IMR-90 (cell line): ENCODE results near the gene SLC9A7. TPM values are rescaled to one million over a fixed set of nuclear protein-coding genes. Genes with fewer than 3 reads are reported as not detected.

Experiments
- ATAC-seq: fragments of 200-7000 bp; cut with Tn5 transposase; 2 replicates; pipeline ENCODE4 v1.9.1; 2020; ENCODE audit warnings: low read depth, mild to moderate bottlenecking, moderate library complexity
- BruUV-seq: library from RNA; stranded (reverse); fragments of 400-500 nt; replicated peaks from 2 replicates; lab custom pipeline; 2021; lab: Mats Ljungman, UMichigan
- CTCF ChIA-PET: fragments of 300-600 bp; formaldehyde crosslinking; extraction: SDS; loops from one replicate; lab custom pipeline; 2021; ENCODE audit warnings: antibody characterized with exemption; lab: Yijun Ruan, JAX
- POLR2A ChIA-PET: fragments of 300-600 bp; sonication (Branson Sonifier 250); formaldehyde crosslinking; loops from one replicate; lab custom pipeline; 2022; ENCODE audit warnings: antibody characterized with exemption; ENCODE audit not compliant: unreplicated experiment; lab: Charles Lee
- DNase-seq: peaks from one replicate; pipeline ENCODE4 v3.0.0; 2013
- H2AFZ ChIP-seq: replicated peaks from 2 replicates; pipeline ENCODE3; 2013; ENCODE audit warnings: low read length, mild to moderate bottlenecking; ENCODE audit not compliant: poor library complexity
- H2AK5ac ChIP-seq: 2 replicates; pipeline ENCODE4 v1.6.1; 2013; ENCODE audit warnings: low read depth, low read length, inconsistent platforms
- H2AK9ac ChIP-seq: replicated peaks from 2 replicates; pipeline ENCODE3; 2013; ENCODE audit warnings: mild to moderate bottlenecking, low read depth, low read length, moderate library complexity; ENCODE audit not compliant: poor library complexity
- H2BK120ac ChIP-seq: 2 replicates; pipeline ENCODE4 v1.6.1; 2013; ENCODE audit warnings: low read depth, low read length, inconsistent platforms
- H2BK15ac ChIP-seq: 3 replicates; pipeline ENCODE4 v1.6.1; 2013; ENCODE audit warnings: low read depth, low read length, inconsistent platforms
- H2BK20ac ChIP-seq: 2 replicates; pipeline ENCODE4 v1.6.1; 2013; ENCODE audit warnings: low read depth, mild to moderate bottlenecking, inconsistent platforms, low read length, moderate library complexity
- H2BK5ac ChIP-seq: 2 replicates; pipeline ENCODE4 v1.6.1; 2013; ENCODE audit warnings: mild to moderate bottlenecking, low read depth, low read length, inconsistent platforms; ENCODE audit not compliant: poor library complexity, severe bottlenecking
- H3K14ac ChIP-seq: replicated peaks from 2 replicates; pipeline ENCODE4 v1.6.1; 2013; ENCODE audit warnings: low read depth, low read length, inconsistent platforms
- H3K18ac ChIP-seq: 2 replicates; pipeline ENCODE4 v1.6.1; 2013; ENCODE audit warnings: low read depth, low read length, control low read depth
- H3K23ac ChIP-seq: 2 replicates; pipeline ENCODE4 v1.6.1; 2013; ENCODE audit warnings: low read depth, low read length, inconsistent platforms
- H3K27ac ChIP-seq: 2 replicates; pipeline ENCODE4 v1.5.1; 2013; ENCODE audit warnings: mild to moderate bottlenecking, control low read depth, low read length; ENCODE audit not compliant: insufficient read depth
- H3K27me3 ChIP-seq: 2 replicates; pipeline ENCODE4 v1.6.1; 2013; ENCODE audit warnings: low read length; ENCODE audit not compliant: control insufficient read depth, insufficient read depth
- H3K36me3 ChIP-seq: 2 replicates; pipeline ENCODE4 v1.6.1; 2013; ENCODE audit warnings: low read length, mixed read lengths; ENCODE audit not compliant: control insufficient read depth, insufficient read depth
- H3K4ac ChIP-seq: 2 replicates; pipeline ENCODE4 v1.6.1; 2013; ENCODE audit warnings: low read depth, low read length, inconsistent platforms
- H3K4me1 ChIP-seq: 2 replicates; pipeline ENCODE4 v1.6.1; 2013; ENCODE audit warnings: low read length, mixed read lengths; ENCODE audit not compliant: control insufficient read depth, insufficient read depth
- H3K4me2 ChIP-seq: 2 replicates; pipeline ENCODE4 v1.6.1; 2013; ENCODE audit warnings: low read depth, mild to moderate bottlenecking, control low read depth, low read length, moderate library complexity
- H3K4me3 ChIP-seq: 2 replicates; pipeline ENCODE4 v1.5.1; 2013; ENCODE audit warnings: low read depth, mild to moderate bottlenecking, control low read depth, low read length, moderate library complexity; ENCODE audit not compliant: insufficient read depth
- H3K56ac ChIP-seq: 2 replicates; pipeline ENCODE4 v1.6.1; 2013; ENCODE audit warnings: low read length, inconsistent platforms; ENCODE audit not compliant: insufficient read depth; ENCODE audit errors: extremely low read depth
- H3K79me1 ChIP-seq, 2 experiments: 2 replicates each; pipeline ENCODE4 v1.6.1; 2013; ENCODE audit warnings: low read length in 2 of 2, inconsistent platforms in 1 of 2, low read depth in 1 of 2
- H3K9ac ChIP-seq: 2 replicates; pipeline ENCODE4 v1.6.1; 2013; ENCODE audit warnings: low read depth, low read length, control low read depth
- H3K9me1 ChIP-seq: 2 replicates; pipeline ENCODE4 v1.6.1; 2013; ENCODE audit warnings: low read length, inconsistent platforms; ENCODE audit not compliant: insufficient read depth
- H3K9me3 ChIP-seq: 2 replicates; pipeline ENCODE4 v1.6.1; 2013; ENCODE audit warnings: low read length; ENCODE audit not compliant: control insufficient read depth, insufficient read depth
- H4K20me1 ChIP-seq: 2 replicates; pipeline ENCODE4 v1.6.1; 2013; ENCODE audit warnings: low read length, inconsistent platforms; ENCODE audit not compliant: insufficient read depth
- H4K5ac ChIP-seq: 2 replicates; pipeline ENCODE4 v1.6.1; 2013; ENCODE audit warnings: mild to moderate bottlenecking, low read depth, low read length, control low read depth
- H4K8ac ChIP-seq, 2 experiments: 2 replicates each; pipeline ENCODE4 v1.6.1; 2013; ENCODE audit warnings: low read depth in 2 of 2, low read length in 2 of 2, control low read depth in 1 of 2, inconsistent platforms in 1 of 2
- H4K91ac ChIP-seq: 2 replicates; pipeline ENCODE4 v1.6.1; 2013; ENCODE audit warnings: low read depth, low read length, inconsistent platforms; ENCODE audit not compliant: insufficient read depth
- BHLHE40 ChIP-seq: fragments of 150-350 bp; IDR thresholded peaks from 2 replicates; pipeline ENCODE4 v1.6.1; 2016; ENCODE audit warnings: mild to moderate bottlenecking, low read depth, low read length
- ELK1 ChIP-seq: fragments of 150-350 bp; IDR thresholded peaks from 2 replicates; pipeline ENCODE4 v1.6.1; 2016; ENCODE audit warnings: low read depth, mild to moderate bottlenecking, low read length, moderate library complexity, borderline replicate concordance
- SMC3 ChIP-seq: fragments of 150-350 bp; IDR thresholded peaks from 2 replicates; pipeline ENCODE4 v1.6.1; 2016; ENCODE audit warnings: low read depth, mild to moderate bottlenecking, antibody characterized with exemption, low read length, moderate library complexity
- USF2 ChIP-seq: fragments of 150-350 bp; IDR thresholded peaks from 2 replicates; pipeline ENCODE4 v1.6.1; 2017; ENCODE audit warnings: mild to moderate bottlenecking, antibody characterized with exemption, low read length, low read depth
- WGBS, 2 experiments: methylation state at CpG; one replicate each; pipeline versions ENCODE4 v1.1.5 to v1.1.7; 2013; ENCODE audit warnings: missing lambda C conversion rate in 2 of 2; ENCODE audit not compliant: insufficient read length in 1 of 2; ENCODE audit errors: extremely low coverage in 2 of 2; 5-methylcytosine and 5-hydroxymethylcytosine counted together
- dilution Hi-C: fragments of 300-500 bp; cut with HindIII; formaldehyde crosslinking; loops from one replicate; pipeline ENCODE4 v1.14.3; 2018; ENCODE audit warnings: low sequenced_read_pairs; ENCODE audit not compliant: unreplicated experiment
- in situ Hi-C: fragments of 300-500 bp; cut with MboI; formaldehyde crosslinking; loops from 3 replicates; pipeline ENCODE4 v1.14.3; 2019; ENCODE audit warnings: low sequenced_read_pairs, inconsistent platforms, mixed read lengths
- intact Hi-C: fragments of 100-400 bp; cut with micrococcal nuclease; formaldehyde crosslinking; loops from 2 replicates; pipeline ENCODE4 v1.10.0; 2022
- polyA plus RNA-seq, 3 experiments: library from polyadenylated mRNA; depleted of rRNA; stranded (reverse); fragments of >200 nt; gene quantifications; 2 replicates each; pipeline ENCODE4 v1.2.3, GENCODE V29; 2012; ENCODE audit warnings: low replicate concordance in 1 of 3
- total RNA-seq: library from RNA; depleted of rRNA; stranded (reverse); fragments of >200 nt; gene quantifications from 2 replicates; pipeline ENCODE4 v1.2.3, GENCODE V29; 2012

The SLC9A7 gene
- total and polyA plus RNA-seq, 2 of the 4 experiments (the other 2 are of a cell fraction): 14.4 to 76.4 TPM

- no peak overlapping the region for H3K56ac ChIP-seq
- no peak overlapping the region for H3K4me3 ChIP-seq
- WGBS, 2 experiments: 75% methylated on average over 2 of the region's 6 CpGs; no CpG with 5 or more reads in 1 of the 2 experiments
- H4K8ac ChIP-seq: no peak overlapping the region
- no peak overlapping the region for H4K91ac ChIP-seq
- H3K27ac ChIP-seq: no peak overlapping the region
- no peak for ATAC-seq
- H3K27me3 ChIP-seq: no peaks in the 10 kb centered on the region
- no peak overlapping the region for H2AK5ac ChIP-seq
- H3K9me1 ChIP-seq: no peaks in the 10 kb centered on the region
- H3K4ac ChIP-seq: no peak overlapping the region
- ChIA-PET CTCF (no interaction called here), POLR2A (no interaction called here)
- dilution Hi-C loops (no loop called here), in situ Hi-C loops (no loop called here), intact Hi-C loops (no loop called here)
- H3K4me1 ChIP-seq: no peaks in the 10 kb centered on the region
- H3K4me2 ChIP-seq: no peak overlapping the region
- no peak overlapping the region for H2BK5ac ChIP-seq
- H2AK9ac ChIP-seq: no peak overlapping the region
- H4K20me1 ChIP-seq: no peaks in the 10 kb centered on the region
- BruUV-seq: no TSS peak
- no peak overlapping the region for H2BK20ac ChIP-seq
- no peak for DNase-seq
- no peak overlapping the region for H3K14ac ChIP-seq
- no peaks in the 10 kb centered on the region for H3K79me1 ChIP-seq
- H2AFZ ChIP-seq: no peak overlapping the region
- no peak overlapping the region for H3K18ac ChIP-seq
- no peak overlapping the region for H2BK120ac ChIP-seq
- H3K36me3 ChIP-seq: no peaks in the 10 kb centered on the region
- H3K23ac ChIP-seq: no peak overlapping the region
- H3K9ac ChIP-seq: no peak overlapping the region
- H4K5ac ChIP-seq: no peak overlapping the region
- TF ChIP-seq BHLHE40 (no peak), ELK1 (no peak), USF2 (no peak), SMC3 (no peak)
- no peaks in the 10 kb centered on the region for H3K9me3 ChIP-seq
- H2BK15ac ChIP-seq: no peak overlapping the region
Measured at GRCh38 chrX:46561824-46562657, 196.9 kb downstream of the SLC9A7 start.
